Activated CD8-positive, alpha-beta memory T cell treated with anti-CD3 and anti-CD28 coated beads for 4 hours (primary cell): Measurements from ENCODE around the gene HSPA9.

Source experiments
- DNase-seq, 2 donors: peaks; one replicate each; pipeline ENCODE4 v3.0.0-alpha.2; 2020; ENCODE audit warnings: low read depth in 2 of 2

Gene HSPA9

GRCh38 chr5:138575194-138576015 lies at the start of gene HSPA9:
HSPA9 (minus strand) TSS chr5:138575401; CDS start chr5:138575318, 83 bp downstream.
- peak; percentile 95 for DNase-seq

GRCh38 chr5:138623053-138623452 lies 47.9 kb upstream of the HSPA9 start:
- no peak for DNase-seq

- no peak for DNase-seq
Measured at GRCh38 chr5:138622051-138622450, 46.9 kb upstream of the HSPA9 start.

GRCh38 chr5:138620663-138621224 lies 45.5 kb upstream of the HSPA9 start:
- DNase-seq = no peak

GRCh38 chr5:138616508-138616907 lies 41.3 kb upstream of the HSPA9 start:
- no peak for DNase-seq

- no peak for DNase-seq
Measured at GRCh38 chr5:138615461-138615860, 40.3 kb upstream of the HSPA9 start.

GRCh38 chr5:138611678-138612218 lies 36.5 kb upstream of the HSPA9 start:
- DNase-seq = no peak

GRCh38 chr5:138610918-138611677 lies 35.9 kb upstream of the HSPA9 start:
- DNase-seq = no peak

GRCh38 chr5:138610415-138610917 lies 35.3 kb upstream of the HSPA9 start:
- no peak for DNase-seq

- DNase-seq = no peak
Measured at GRCh38 chr5:138606378-138607064, 31.3 kb upstream of the HSPA9 start.

GRCh38 chr5:138605254-138605972 lies 30.2 kb upstream of the HSPA9 start:
- DNase-seq = no peak

- DNase-seq = no peak
Measured at GRCh38 chr5:138604176-138604785, 29.1 kb upstream of the HSPA9 start.

- no peak for DNase-seq
Measured at GRCh38 chr5:138603249-138603920, 28.2 kb upstream of the HSPA9 start.

- DNase-seq = no peak
Measured at GRCh38 chr5:138602371-138603000, 27.3 kb upstream of the HSPA9 start.

- no peak for DNase-seq
Measured at GRCh38 chr5:138601444-138601843, 26.2 kb upstream of the HSPA9 start.

GRCh38 chr5:138600446-138600845 lies 25.2 kb upstream of the HSPA9 start:
- no peak for DNase-seq

GRCh38 chr5:138597661-138598400 lies 22.6 kb upstream of the HSPA9 start:
- DNase-seq = no peak

- no peak for DNase-seq
Measured at GRCh38 chr5:138596105-138596881, 21.1 kb upstream of the HSPA9 start.
